HepG2 (cell line): ENCODE data around the gene NELFB. TPM values are rescaled to one million over a fixed set of nuclear protein-coding genes. Genes with fewer than 3 reads are reported as not detected.

Experiments
- ARNT2 ChIP-seq: sonication (generic); formaldehyde crosslinking; IDR thresholded peaks from 2 replicates; pipeline ENCODE4 v1.8.0; 2022; ENCODE audit warnings: mild to moderate bottlenecking, low read depth, missing genetic modification reagents, moderate library complexity
- CEBPB ChIP-seq: IDR thresholded peaks from 2 replicates; pipeline ENCODE4 v1.6.1; 2011; ENCODE audit warnings: low read depth, low read length, improper control_type of control experiment, borderline replicate concordance
- EHMT2 ChIP-seq: fragments of 200-600 bp; sonication (generic); IDR thresholded peaks from 2 replicates; pipeline ENCODE4 v1.7.0; 2017; ENCODE audit warnings: antibody characterized with exemption, low read depth, low read length, borderline replicate concordance
- ELF4 ChIP-seq: sonication (generic); formaldehyde crosslinking; IDR thresholded peaks from 2 replicates; pipeline ENCODE4 v1.5.0; 2020; ENCODE audit warnings: missing genetic modification reagents, mild to moderate bottlenecking, moderate library complexity, borderline replicate concordance
- FOSL1 ChIP-seq: sonication (generic); formaldehyde crosslinking; IDR thresholded peaks from 2 replicates; pipeline ENCODE4 v1.9.0; 2021; ENCODE audit warnings: missing genetic modification reagents, borderline replicate concordance
- KLF15 ChIP-seq: sonication (generic); formaldehyde crosslinking; IDR thresholded peaks from 2 replicates; pipeline ENCODE4 v1.8.1; 2023; ENCODE audit warnings: borderline replicate concordance, mild to moderate bottlenecking, inconsistent platforms, missing genetic modification reagents, mixed read lengths
- MYC ChIP-seq: sonication (generic); formaldehyde crosslinking; IDR thresholded peaks from 2 replicates; pipeline ENCODE4 v1.9.0; 2021; ENCODE audit warnings: missing genetic modification reagents, borderline replicate concordance
- MZF1 ChIP-seq: sonication (generic); formaldehyde crosslinking; IDR thresholded peaks from 2 replicates; pipeline ENCODE4 v1.8.1; 2023; ENCODE audit warnings: mild to moderate bottlenecking, missing genetic modification reagents, borderline replicate concordance
- NFKBIZ ChIP-seq: IDR thresholded peaks from 2 replicates; pipeline ENCODE4 v1.6.1; 2018; ENCODE audit warnings: missing genetic modification reagents, missing compliant biosample characterization
- NR1H2 ChIP-seq: sonication (generic); formaldehyde crosslinking; IDR thresholded peaks from 2 replicates; pipeline ENCODE4 v1.8.1; 2022; ENCODE audit warnings: low read depth, missing genetic modification reagents, borderline replicate concordance
- PLRG1 ChIP-seq: fragments of 450-650 bp; conservative IDR thresholded peaks from 2 replicates; pipeline ENCODE4 v1.6.1; 2016
- RAD21 ChIP-seq: fragments of 450-650 bp; formaldehyde crosslinking; IDR thresholded peaks from 2 replicates; pipeline ENCODE4 v1.5.0; 2020; ENCODE audit warnings: mild to moderate bottlenecking
- SALL2 ChIP-seq: sonication (generic); formaldehyde crosslinking; IDR thresholded peaks from 2 replicates; pipeline ENCODE4 v1.8.1; 2023; ENCODE audit warnings: mild to moderate bottlenecking, missing genetic modification reagents, inconsistent platforms
- SIX1 ChIP-seq: sonication (generic); formaldehyde crosslinking; IDR thresholded peaks from 2 replicates; pipeline ENCODE4 v1.4.0; 2020; ENCODE audit warnings: missing genetic modification reagents, borderline replicate concordance
- TCF7L2 ChIP-seq: IDR thresholded peaks from 2 replicates; pipeline ENCODE4 v1.6.1; 2011; ENCODE audit warnings: mild to moderate bottlenecking, low read depth, low read length, moderate library complexity
- TSC22D2 ChIP-seq: sonication (generic); formaldehyde crosslinking; IDR thresholded peaks from 2 replicates; pipeline ENCODE4 v1.5.1; 2020; ENCODE audit warnings: missing genetic modification reagents, mild to moderate bottlenecking, borderline replicate concordance
- XBP1 ChIP-seq: sonication (generic); formaldehyde crosslinking; IDR thresholded peaks from 2 replicates; pipeline ENCODE4 v1.5.0; 2020; ENCODE audit warnings: missing genetic modification reagents
- ZNF235 ChIP-seq: sonication (generic); formaldehyde crosslinking; IDR thresholded peaks from 2 replicates; pipeline ENCODE4 v1.8.1; 2023; ENCODE audit warnings: mild to moderate bottlenecking, missing genetic modification reagents, borderline replicate concordance
- ZNF253 ChIP-seq: sonication (generic); formaldehyde crosslinking; IDR thresholded peaks from 2 replicates; pipeline ENCODE4 v1.8.0; 2022; ENCODE audit warnings: mild to moderate bottlenecking, missing genetic modification reagents, borderline replicate concordance
- ZNF33A ChIP-seq: sonication (generic); formaldehyde crosslinking; IDR thresholded peaks from 2 replicates; pipeline ENCODE4 v1.5.1; 2020; ENCODE audit warnings: missing genetic modification reagents, mild to moderate bottlenecking, moderate library complexity, borderline replicate concordance
- ZNF552 ChIP-seq: sonication (generic); formaldehyde crosslinking; IDR thresholded peaks from 2 replicates; pipeline ENCODE4 v1.9.0; 2022; ENCODE audit warnings: missing genetic modification reagents, mild to moderate bottlenecking, borderline replicate concordance
- ZNF572 ChIP-seq: sonication (generic); formaldehyde crosslinking; IDR thresholded peaks from 2 replicates; pipeline ENCODE4 v1.5.1; 2020; ENCODE audit warnings: mild to moderate bottlenecking, missing genetic modification reagents
- ZNF576 ChIP-seq: sonication (generic); formaldehyde crosslinking; IDR thresholded peaks from 2 replicates; pipeline ENCODE4 v1.4.0; 2020; ENCODE audit warnings: mild to moderate bottlenecking, missing genetic modification reagents
- ZNF703 ChIP-seq: sonication (generic); formaldehyde crosslinking; IDR thresholded peaks from 2 replicates; pipeline ENCODE4 v1.5.1; 2020; ENCODE audit warnings: missing genetic modification reagents, mild to moderate bottlenecking, moderate library complexity, borderline replicate concordance
- ZSCAN12 ChIP-seq: sonication (generic); formaldehyde crosslinking; IDR thresholded peaks from 2 replicates; pipeline ENCODE4 v1.9.0; 2021; ENCODE audit warnings: mild to moderate bottlenecking, missing genetic modification reagents
- polyA plus RNA-seq, 8 experiments: library from polyadenylated mRNA; depleted of rRNA in 3 of 8; stranded (reverse) in 7 of 8; unstranded in 1 of 8; fragments of >200 nt; fragmentation: Illumina TruSeq in 4 of 8; extraction: Trizol in 4 of 8; gene quantifications; 2 replicates each; pipeline versions ENCODE4 v1.2.1 to v1.2.3, GENCODE V29; 2011 to 2016; ENCODE audit warnings: low read depth in 4 of 8, missing spikeins in 1 of 8, mixed read lengths in 1 of 8; ENCODE audit not compliant: insufficient read depth in 1 of 8
- total RNA-seq, 5 experiments: library from RNA; depleted of rRNA; stranded (reverse); fragments of >200 nt; fragmentation: Illumina TruSeq; extraction: Trizol; gene quantifications; 2 replicates each; pipeline ENCODE4 v1.2.3, GENCODE V29; 2016; ENCODE audit warnings: low read depth in 1 of 5
- TF ChIP-seq, protein P1 (sequence below): sonication (generic); formaldehyde crosslinking; conservative IDR thresholded peaks from 2 replicates; pipeline ENCODE4 v1.8.0; 2022; ENCODE audit warnings: low read depth, missing genetic modification reagents
- TF ChIP-seq, protein P2 (sequence below): fragments of 450-650 bp; IDR thresholded peaks from 2 replicates; pipeline ENCODE4 v1.6.1; 2016

The NELFB gene
- total and polyA plus RNA-seq, 2 of the 13 experiments (the other 11 are each of a cell fraction or from before 2014, with no cell fraction given) = 26.5 to 45.8 TPM

GRCh38 chr9:137254624-137255447 lies at the start of gene NELFB (continued):
- TF ChIP-seq, protein P1, sequence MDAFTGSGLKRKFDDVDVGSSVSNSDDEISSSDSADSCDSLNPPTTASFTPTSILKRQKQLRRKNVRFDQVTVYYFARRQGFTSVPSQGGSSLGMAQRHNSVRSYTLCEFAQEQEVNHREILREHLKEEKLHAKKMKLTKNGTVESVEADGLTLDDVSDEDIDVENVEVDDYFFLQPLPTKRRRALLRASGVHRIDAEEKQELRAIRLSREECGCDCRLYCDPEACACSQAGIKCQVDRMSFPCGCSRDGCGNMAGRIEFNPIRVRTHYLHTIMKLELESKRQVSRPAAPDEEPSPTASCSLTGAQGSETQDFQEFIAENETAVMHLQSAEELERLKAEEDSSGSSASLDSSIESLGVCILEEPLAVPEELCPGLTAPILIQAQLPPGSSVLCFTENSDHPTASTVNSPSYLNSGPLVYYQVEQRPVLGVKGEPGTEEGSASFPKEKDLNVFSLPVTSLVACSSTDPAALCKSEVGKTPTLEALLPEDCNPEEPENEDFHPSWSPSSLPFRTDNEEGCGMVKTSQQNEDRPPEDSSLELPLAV = peak; percentile 72; the same call in 1 of the 2 replicates
- TF ChIP-seq TSC22D2 (CRISPR knock-in tag) = no peak
- no peak for TF ChIP-seq TCF7L2
- no peak for TF ChIP-seq ZNF552 (CRISPR knock-in tag)
- TF ChIP-seq ZNF253 (CRISPR knock-in tag) = no peak
- no peak for TF ChIP-seq CEBPB
- TF ChIP-seq NFKBIZ (CRISPR knock-in tag) = no peak
- no peak for TF ChIP-seq ZNF703
- TF ChIP-seq PLRG1 = no peak
- TF ChIP-seq SALL2 = peak; percentile 70; the same call in 1 of the 2 replicates
- TF ChIP-seq, protein P2, sequence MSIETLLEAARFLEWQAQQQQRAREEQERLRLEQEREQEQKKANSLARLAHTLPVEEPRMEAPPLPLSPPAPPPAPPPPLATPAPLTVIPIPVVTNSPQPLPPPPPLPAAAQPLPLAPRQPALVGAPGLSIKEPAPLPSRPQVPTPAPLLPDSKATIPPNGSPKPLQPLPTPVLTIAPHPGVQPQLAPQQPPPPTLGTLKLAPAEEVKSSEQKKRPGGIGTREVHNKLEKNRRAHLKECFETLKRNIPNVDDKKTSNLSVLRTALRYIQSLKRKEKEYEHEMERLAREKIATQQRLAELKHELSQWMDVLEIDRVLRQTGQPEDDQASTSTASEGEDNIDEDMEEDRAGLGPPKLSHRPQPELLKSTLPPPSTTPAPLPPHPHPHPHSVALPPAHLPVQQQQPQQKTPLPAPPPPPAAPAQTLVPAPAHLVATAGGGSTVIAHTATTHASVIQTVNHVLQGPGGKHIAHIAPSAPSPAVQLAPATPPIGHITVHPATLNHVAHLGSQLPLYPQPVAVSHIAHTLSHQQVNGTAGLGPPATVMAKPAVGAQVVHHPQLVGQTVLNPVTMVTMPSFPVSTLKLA = no peak
- TF ChIP-seq ZNF235 (CRISPR knock-in tag) = peak; percentile 71
- no peak for TF ChIP-seq SIX1 (CRISPR knock-in tag)
- TF ChIP-seq ZNF572 (CRISPR knock-in tag) = no peak
- no peak for TF ChIP-seq KLF15 (CRISPR knock-in tag)
- no peak for TF ChIP-seq ZNF576 (CRISPR knock-in tag)
- TF ChIP-seq ELF4 = no peak
- peak; percentile 45; the same call in 1 of the 2 replicates for TF ChIP-seq RAD21
- TF ChIP-seq ZSCAN12 = peak; percentile 32; the same call in 1 of the 2 replicates
- no peak for TF ChIP-seq ZNF33A (CRISPR knock-in tag)
- no peak for TF ChIP-seq EHMT2
- TF ChIP-seq FOSL1 = no peak
- no peak for TF ChIP-seq XBP1 (CRISPR knock-in tag)
- TF ChIP-seq MYC = peak; percentile 35
- no peak for TF ChIP-seq MZF1 (CRISPR knock-in tag)
- no peak for TF ChIP-seq NR1H2 (CRISPR knock-in tag)
- TF ChIP-seq ARNT2 (CRISPR knock-in tag) = peak; percentile 60
